Panc1 (cell line): ENCODE results near the gene WNT2. TPM values are rescaled to one million over a fixed set of nuclear protein-coding genes. Genes with fewer than 3 reads are reported as not detected.

Experiments
- ATAC-seq: fragments of 200-7000 bp; cut with Tn5 transposase; 2 replicates; pipeline ENCODE4 v1.9.1; 2020; ENCODE audit warnings: mild to moderate bottlenecking, moderate library complexity
- BruUV-seq: library from RNA; stranded (reverse); fragments of 400-500 nt; replicated peaks from 2 replicates; lab custom pipeline; 2021; lab: Mats Ljungman, UMichigan
- CTCF ChIA-PET: fragments of 300-600 bp; sonication (Branson Sonifier 250); formaldehyde crosslinking; loops from one replicate; lab custom pipeline; 2022; ENCODE audit warnings: antibody characterized with exemption; lab: Charles Lee
- POLR2A ChIA-PET: fragments of 300-600 bp; sonication (Branson Sonifier 250); formaldehyde crosslinking; loops from one replicate; lab custom pipeline; 2022; ENCODE audit warnings: antibody characterized with exemption; lab: Charles Lee
- DNase-seq: peaks from one replicate; pipeline ENCODE4 v3.0.0-alpha.2; 2010; ENCODE audit warnings: low read depth, low spot score
- H3K27ac ChIP-seq: 2 replicates; pipeline ENCODE4 v1.5.1; 2011; ENCODE audit warnings: mild to moderate bottlenecking, low read length, inconsistent platforms
- H3K27me3 ChIP-seq: fragments of 200-500 bp; sonication (Bioruptor generic); 2 replicates; pipeline ENCODE4 v1.6.0; 2014; ENCODE audit warnings: low read length, inconsistent platforms; ENCODE audit not compliant: control insufficient read depth, insufficient read depth
- H3K36me3 ChIP-seq: fragments of 200-500 bp; sonication (Bioruptor generic); 2 replicates; pipeline ENCODE4 v1.5.1; 2014; ENCODE audit warnings: inconsistent platforms, mild to moderate bottlenecking, low read length, moderate library complexity; ENCODE audit not compliant: control insufficient read depth, insufficient read depth
- H3K4me1 ChIP-seq: 2 replicates; pipeline ENCODE4 v1.5.1; 2011; ENCODE audit warnings: inconsistent platforms, mild to moderate bottlenecking, low read length, moderate library complexity; ENCODE audit not compliant: control insufficient read depth, insufficient read depth
- H3K4me3 ChIP-seq, 2 experiments: 2 replicates each; pipeline ENCODE4 v1.5.1; 2011 to 2012; ENCODE audit warnings: low read depth in 2 of 2, low read length in 2 of 2, mild to moderate bottlenecking in 2 of 2, inconsistent platforms in 1 of 2, moderate library complexity in 1 of 2
- H3K9me3 ChIP-seq: fragments of 200-500 bp; sonication (Bioruptor generic); 2 replicates; pipeline ENCODE4 v1.5.1; 2014; ENCODE audit warnings: low read depth, mild to moderate bottlenecking, inconsistent platforms, low read length, moderate library complexity; ENCODE audit not compliant: control insufficient read depth, insufficient read depth
- CTCF ChIP-seq: fragments of 450-650 bp; IDR thresholded peaks from 2 replicates; pipeline ENCODE4 v1.5.1; 2017; ENCODE audit warnings: mild to moderate bottlenecking
- POLR2AphosphoS5 ChIP-seq: IDR thresholded peaks from 2 replicates; pipeline ENCODE4 v1.6.1; 2012; ENCODE audit warnings: mild to moderate bottlenecking, low read depth, low read length, moderate library complexity
- REST ChIP-seq, 2 experiments: IDR thresholded peaks; 2 replicates each; pipeline ENCODE4 v1.6.1; 2011 to 2012; ENCODE audit warnings: low read depth in 2 of 2, control low read depth in 1 of 2, low read length in 1 of 2, mild to moderate bottlenecking in 1 of 2, moderate library complexity in 1 of 2; ENCODE audit not compliant: insufficient read depth in 1 of 2
- SIN3A ChIP-seq: IDR thresholded peaks from 2 replicates; pipeline ENCODE4 v1.6.1; 2012; ENCODE audit warnings: low read depth, mild to moderate bottlenecking, low read length, moderate library complexity, borderline replicate concordance; ENCODE audit not compliant: insufficient read depth
- TCF7L2 ChIP-seq: IDR thresholded peaks from 2 replicates; pipeline ENCODE4 v1.6.1; 2011; ENCODE audit warnings: mild to moderate bottlenecking, low read depth, low read length, inconsistent platforms
- in situ Hi-C: cut with HindIII; loops from 2 replicates; pipeline ENCODE4 v1.10.0; 2016; ENCODE audit warnings: low sequenced_read_pairs, low pct_unique_long_range_greater_than_20kb
- intact Hi-C: fragments of 100-400 bp; cut with micrococcal nuclease; formaldehyde crosslinking; loops from one replicate; pipeline ENCODE4 v1.10.0; 2022; ENCODE audit not compliant: unreplicated experiment
- total RNA-seq: library from RNA; stranded (reverse); gene quantifications from one replicate; pipeline ENCODE4 v1.2.1, GENCODE V29; 2021; ENCODE audit not compliant: unreplicated experiment

WNT2 gene
- total RNA-seq, 1 experiment from 2014 or later: not detected

GRCh38 chr7:117325836-117326235 lies 3.0 kb upstream of the WNT2 start:
- ATAC-seq: no peak
- Histone ChIP-seq H3K36me3 (no peaks in the 10 kb centered on the region), H3K4me3 (no peak overlapping the region), H3K9me3 (no peaks in the 10 kb centered on the region), H3K27me3 (peaks cover 34% of the 10 kb centered on the region), H3K4me1 (peaks cover 5% of the 10 kb centered on the region), H3K27ac (no peak overlapping the region)
- POLR2A ChIA-PET: no interaction called here
- no peak for DNase-seq
- intact Hi-C loops: no loop called here
- TF ChIP-seq TCF7L2 (no peak), CTCF (no peak), SIN3A (no peak), POLR2AphosphoS5 (no peak), REST (IDR thresholded peaks at IDR 0.05; ENCODE audit: insufficient read depth in 1 of 2, low read depth in 2 of 2, low read length in 1 of 2) (no peak)
- in situ Hi-C loops: no loop called here
- CTCF ChIA-PET: no interaction called here
- BruUV-seq: no TSS peak

GRCh38 chr7:117324960-117325359 lies 2.1 kb upstream of the WNT2 start:
- CTCF ChIA-PET: no interaction called here

More at GRCh38 chr7:117324960-117325359, 2.1 kb upstream of the WNT2 start:
- intact Hi-C loops: no loop called here
- Histone ChIP-seq H3K36me3 (no peaks in the 10 kb centered on the region), H3K27me3 (peaks cover 36% of the 10 kb centered on the region), H3K27ac (no peak overlapping the region), H3K4me1 (peaks cover 5% of the 10 kb centered on the region), H3K4me3 (no peak overlapping the region), H3K9me3 (no peaks in the 10 kb centered on the region)
- in situ Hi-C loops: no loop called here
- POLR2A ChIA-PET: no interaction called here
- TF ChIP-seq SIN3A (no peak), REST (IDR thresholded peaks at IDR 0.05; ENCODE audit: insufficient read depth in 1 of 2, low read depth in 2 of 2, low read length in 1 of 2) (no peak), TCF7L2 (no peak), POLR2AphosphoS5 (no peak), CTCF (no peak)
- ATAC-seq: no peak
- BruUV-seq: no TSS peak
- DNase-seq: no peak
